Measurements from ENCODE around the gene PATL1. TPM values are rescaled to one million over a fixed set of nuclear protein-coding genes. Genes with fewer than 3 reads are reported as not detected.

Gene PATL1
- total and polyA plus RNA-seq, 2 donors (not counting 1 experiment from before 2014, with no cell fraction given), result 11.6 to 68.1 TPM

DNA sequence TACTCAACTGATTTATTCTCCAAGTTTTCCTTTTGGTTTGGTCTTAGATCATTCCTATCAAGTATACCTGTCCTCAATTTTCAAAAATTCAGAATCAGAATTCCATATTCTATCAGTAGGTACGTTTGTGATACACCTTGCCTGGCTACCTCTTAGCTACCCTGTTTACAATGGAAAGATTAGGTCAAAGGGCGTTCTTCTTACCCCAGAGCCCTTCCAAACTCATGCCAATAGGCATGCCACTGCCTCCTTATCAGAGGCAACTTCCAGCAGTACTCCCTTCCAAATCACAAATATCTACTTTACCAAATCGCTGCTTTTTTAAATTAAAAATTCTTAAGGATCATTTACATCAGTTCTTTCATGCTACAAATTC lies 1.0 kb downstream of the PATL1 start:
- Histone ChIP-seq H3K4me1 (ENCODE audit: control insufficient read depth, extremely low read depth, insufficient read depth, low read length) (no peaks in the 10 kb centered on the region), H3K27me3 (ENCODE audit: control insufficient read depth, insufficient read depth, low read length) (no peaks in the 10 kb centered on the region), H3K36me3 (ENCODE audit: control insufficient read depth, insufficient read depth, low read length) (peaks cover 6% of the 10 kb centered on the region), H4K20me1 (ENCODE audit: control insufficient read depth, extremely low read depth, insufficient read depth, low read length) (no peaks in the 10 kb centered on the region), H3K4me3 (replicated peaks in 1 of 4; ENCODE audit: control extremely low read depth in 1 of 4, insufficient read depth in 1 of 4, low read depth in 3 of 4, low read length in 4 of 4) (peak overlapping the region; percentile 22 to 84 (median 58)), H3K9me3 (ENCODE audit: control insufficient read depth, insufficient read depth, low read depth, low read length) (no peaks in the 10 kb centered on the region), H3K27ac (ENCODE audit: insufficient read depth, low read length) (peak overlapping the region; percentile 90), H2AFZ (ENCODE audit: low read length) (no peak overlapping the region), H3K9ac (ENCODE audit: insufficient read depth, low read length) (no peak overlapping the region), H3K79me2 (ENCODE audit: control insufficient read depth, insufficient read depth, low read length) (peaks cover 36% of the 10 kb centered on the region), H3K4me2 (ENCODE audit: extremely low read depth, insufficient read depth, low read length) (peak overlapping the region; percentile 78)
- no peak for DNase-seq (ENCODE audit: low read depth in 2 of 2)
- TF ChIP-seq EZH2 (IDR thresholded peaks at IDR 0.05; ENCODE audit: low read length, missing control alignments), result no peak
- TF ChIP-seq CTCF (conservative IDR thresholded peaks at IDR 0.05 in 1 of 2, IDR thresholded peaks at IDR 0.05 in 1 of 2; ENCODE audit: low read depth in 1 of 2, low read length in 2 of 2), result no peak

GRCh38 chr11:59666969-59667368 lies 1.9 kb downstream of the PATL1 start:
- Histone ChIP-seq H3K27me3 (ENCODE audit: control insufficient read depth, insufficient read depth, low read length) (no peaks in the 10 kb centered on the region), H3K27ac (ENCODE audit: insufficient read depth, low read length) (peak overlapping the region; percentile 44)
- peak in 1 of 2 donors; percentile 58 for DNase-seq (ENCODE audit: low read depth in 2 of 2)

DNA sequence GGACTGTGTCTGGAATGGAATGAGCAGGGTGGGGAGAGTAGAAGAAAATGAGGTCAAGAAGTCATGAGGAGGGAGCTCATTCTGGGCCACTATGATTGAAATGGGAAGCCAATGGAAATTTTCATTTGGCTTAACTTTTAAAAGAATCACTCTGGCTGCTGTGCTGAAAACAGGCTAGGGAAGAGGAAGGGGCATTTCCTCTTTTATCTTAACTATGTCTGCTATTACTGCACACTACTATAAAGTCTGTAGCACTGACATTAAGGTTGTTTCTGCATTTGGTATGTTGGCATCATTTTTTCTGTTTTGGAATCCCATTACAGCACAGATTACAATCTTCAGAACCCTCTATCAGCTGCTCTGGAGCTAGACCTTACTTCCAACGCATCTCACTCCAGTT lies 8.2 kb downstream of the PATL1 start:
- no peak for DNase-seq (ENCODE audit: low read depth in 2 of 2)
- no peak overlapping the region for H3K9ac ChIP-seq (ENCODE audit: insufficient read depth, low read length)
- peaks cover 1% of the 10 kb centered on the region for H4K20me1 ChIP-seq (ENCODE audit: control insufficient read depth, extremely low read depth, insufficient read depth, low read length)
- no peak for TF ChIP-seq EZH2 (IDR thresholded peaks at IDR 0.05; ENCODE audit: low read length, missing control alignments)
- no peak for TF ChIP-seq CTCF (conservative IDR thresholded peaks at IDR 0.05 in 1 of 2, IDR thresholded peaks at IDR 0.05 in 1 of 2; ENCODE audit: low read depth in 1 of 2, low read length in 2 of 2)
- no peaks in the 10 kb centered on the region for H3K27me3 ChIP-seq (ENCODE audit: control insufficient read depth, insufficient read depth, low read length)
- peaks cover 3% of the 10 kb centered on the region for H3K4me1 ChIP-seq (ENCODE audit: control insufficient read depth, extremely low read depth, insufficient read depth, low read length)
- H2AFZ ChIP-seq (ENCODE audit: low read length), result no peak overlapping the region
- peaks cover 17% of the 10 kb centered on the region for H3K36me3 ChIP-seq (ENCODE audit: control insufficient read depth, insufficient read depth, low read length)
- no peaks in the 10 kb centered on the region for H3K9me3 ChIP-seq (ENCODE audit: control insufficient read depth, insufficient read depth, low read depth, low read length)
- no peak overlapping the region for H3K4me3 ChIP-seq (replicated peaks in 1 of 4; ENCODE audit: control extremely low read depth in 1 of 4, insufficient read depth in 1 of 4, low read depth in 3 of 4, low read length in 4 of 4)
- H3K79me2 ChIP-seq (ENCODE audit: control insufficient read depth, insufficient read depth, low read length), result peaks cover 19% of the 10 kb centered on the region
- H3K27ac ChIP-seq (ENCODE audit: insufficient read depth, low read length), result no peak overlapping the region
- H3K4me2 ChIP-seq (ENCODE audit: extremely low read depth, insufficient read depth, low read length), result no peak overlapping the region

More at GRCh38 chr11:59666969-59667368, 1.9 kb downstream of the PATL1 start:
- peak overlapping the region; percentile 78 for H3K4me2 ChIP-seq (ENCODE audit: extremely low read depth, insufficient read depth, low read length)
- peaks cover 38% of the 10 kb centered on the region for H3K79me2 ChIP-seq (ENCODE audit: control insufficient read depth, insufficient read depth, low read length)
- H3K9ac ChIP-seq (ENCODE audit: insufficient read depth, low read length), result no peak overlapping the region
- TF ChIP-seq EZH2 (IDR thresholded peaks at IDR 0.05; ENCODE audit: low read length, missing control alignments) (no peak), CTCF (conservative IDR thresholded peaks at IDR 0.05 in 1 of 2, IDR thresholded peaks at IDR 0.05 in 1 of 2; ENCODE audit: low read depth in 1 of 2, low read length in 2 of 2) (no peak)
- H3K9me3 ChIP-seq (ENCODE audit: control insufficient read depth, insufficient read depth, low read depth, low read length), result no peaks in the 10 kb centered on the region
- H3K4me3 ChIP-seq (replicated peaks in 1 of 4; ENCODE audit: control extremely low read depth in 1 of 4, insufficient read depth in 1 of 4, low read depth in 3 of 4, low read length in 4 of 4), result peak overlapping the region; percentile 22 to 84 (median 46)
- no peaks in the 10 kb centered on the region for H4K20me1 ChIP-seq (ENCODE audit: control insufficient read depth, extremely low read depth, insufficient read depth, low read length)
- H2AFZ ChIP-seq (ENCODE audit: low read length), result no peak overlapping the region
- H3K36me3 ChIP-seq (ENCODE audit: control insufficient read depth, insufficient read depth, low read length), result peaks cover 8% of the 10 kb centered on the region
- no peaks in the 10 kb centered on the region for H3K4me1 ChIP-seq (ENCODE audit: control insufficient read depth, extremely low read depth, insufficient read depth, low read length)

Data from fibroblast of lung (primary cell).